HepG2 (cell line): ENCODE data around the gene TBX6. TPM values are rescaled to one million over a fixed set of nuclear protein-coding genes. Genes with fewer than 3 reads are reported as not detected.

Experiments used
- BHLHE40 ChIP-seq: IDR thresholded peaks from 2 replicates; pipeline ENCODE4 v1.6.1; 2011; ENCODE audit warnings: low read length, improper control_type of control experiment
- FOXK1 ChIP-seq: sonication (generic); formaldehyde crosslinking; IDR thresholded peaks from 2 replicates; pipeline ENCODE4 v1.4.0; 2020; ENCODE audit warnings: low read depth, missing genetic modification reagents, borderline replicate concordance
- HNRNPL ChIP-seq: fragments of 200-400 bp; formaldehyde crosslinking; IDR thresholded peaks from 2 replicates; pipeline ENCODE4 v1.6.1; 2017; ENCODE audit warnings: mild to moderate bottlenecking, low read depth, low read length
- ISX ChIP-seq: sonication (generic); formaldehyde crosslinking; conservative IDR thresholded peaks from 2 replicates; pipeline ENCODE4 v1.5.0; 2020; ENCODE audit warnings: missing genetic modification reagents
- KLF12 ChIP-seq: sonication (generic); formaldehyde crosslinking; IDR thresholded peaks from 2 replicates; pipeline ENCODE4 v1.4.0; 2020; ENCODE audit warnings: missing genetic modification reagents, borderline replicate concordance
- KLF13 ChIP-seq: sonication (generic); formaldehyde crosslinking; IDR thresholded peaks from 2 replicates; pipeline ENCODE4 v1.4.0; 2020; ENCODE audit warnings: mild to moderate bottlenecking, missing genetic modification reagents
- MIXL1 ChIP-seq: IDR thresholded peaks from 2 replicates; pipeline ENCODE4 v1.6.1; 2016
- NONO ChIP-seq, 2 experiments: fragments of 450-650 bp in 1 of 2; sonication (generic) in 1 of 2; formaldehyde crosslinking in 1 of 2; IDR thresholded peaks in 1 of 2; conservative IDR thresholded peaks in 1 of 2; 2 replicates each; pipeline versions ENCODE4 v1.6.1 to v1.8.0; 2017 to 2022; ENCODE audit warnings: mild to moderate bottlenecking in 1 of 2, missing genetic modification reagents in 1 of 2, moderate library complexity in 1 of 2
- TAF1 ChIP-seq: sonication (generic); formaldehyde crosslinking; IDR thresholded peaks from 2 replicates; pipeline ENCODE4 v1.4.0; 2020; ENCODE audit warnings: missing genetic modification reagents
- TBX2 ChIP-seq: sonication (generic); formaldehyde crosslinking; IDR thresholded peaks from 2 replicates; pipeline ENCODE4 v1.5.0; 2020; ENCODE audit warnings: missing genetic modification reagents, mild to moderate bottlenecking, borderline replicate concordance
- ZNF543 ChIP-seq: sonication (generic); formaldehyde crosslinking; IDR thresholded peaks from 2 replicates; pipeline ENCODE4 v1.4.0; 2020; ENCODE audit warnings: mild to moderate bottlenecking, missing genetic modification reagents
- ZNF839 ChIP-seq: sonication (generic); formaldehyde crosslinking; IDR thresholded peaks from 2 replicates; pipeline ENCODE4 v1.4.0; 2020; ENCODE audit warnings: missing genetic modification reagents, mild to moderate bottlenecking, borderline replicate concordance
- polyA plus RNA-seq, 8 experiments: library from polyadenylated mRNA; depleted of rRNA in 3 of 8; stranded (reverse) in 7 of 8; unstranded in 1 of 8; fragments of >200 nt; fragmentation: Illumina TruSeq in 4 of 8; extraction: Trizol in 4 of 8; gene quantifications; 2 replicates each; pipeline versions ENCODE4 v1.2.1 to v1.2.3, GENCODE V29; 2011 to 2016; ENCODE audit warnings: low read depth in 4 of 8, missing spikeins in 1 of 8, mixed read lengths in 1 of 8; ENCODE audit not compliant: insufficient read depth in 1 of 8
- total RNA-seq, 5 experiments: library from RNA; depleted of rRNA; stranded (reverse); fragments of >200 nt; fragmentation: Illumina TruSeq; extraction: Trizol; gene quantifications; 2 replicates each; pipeline ENCODE4 v1.2.3, GENCODE V29; 2016; ENCODE audit warnings: low read depth in 1 of 5
- TF ChIP-seq, protein P1 (sequence below): sonication (generic); formaldehyde crosslinking; IDR thresholded peaks from 2 replicates; pipeline ENCODE4 v1.4.0; 2020; ENCODE audit warnings: missing genetic modification reagents, mild to moderate bottlenecking, borderline replicate concordance
- TF ChIP-seq, protein P2 (sequence below): sonication (generic); formaldehyde crosslinking; IDR thresholded peaks from 2 replicates; pipeline ENCODE4 v1.4.0; 2020; ENCODE audit warnings: low read depth, mild to moderate bottlenecking, missing genetic modification reagents
- TF ChIP-seq, protein P3 (sequence below): sonication (generic); formaldehyde crosslinking; IDR thresholded peaks from 2 replicates; pipeline ENCODE4 v1.9.0; 2021; ENCODE audit warnings: missing genetic modification reagents, borderline replicate concordance
- TF ChIP-seq, protein P4 (sequence below): sonication (generic); formaldehyde crosslinking; IDR thresholded peaks from 2 replicates; pipeline ENCODE4 v1.4.0; 2020; ENCODE audit warnings: mild to moderate bottlenecking, missing genetic modification reagents, borderline replicate concordance
- TF ChIP-seq, protein P5 (sequence below): sonication (generic); formaldehyde crosslinking; IDR thresholded peaks from 2 replicates; pipeline ENCODE4 v1.4.0; 2020; ENCODE audit warnings: mild to moderate bottlenecking, low read depth, missing genetic modification reagents

TBX6 gene
- total and polyA plus RNA-seq, 2 of the 13 experiments (the other 11 are each of a cell fraction or from before 2014, with no cell fraction given) = 0.24 to 0.42 TPM

DNA sequence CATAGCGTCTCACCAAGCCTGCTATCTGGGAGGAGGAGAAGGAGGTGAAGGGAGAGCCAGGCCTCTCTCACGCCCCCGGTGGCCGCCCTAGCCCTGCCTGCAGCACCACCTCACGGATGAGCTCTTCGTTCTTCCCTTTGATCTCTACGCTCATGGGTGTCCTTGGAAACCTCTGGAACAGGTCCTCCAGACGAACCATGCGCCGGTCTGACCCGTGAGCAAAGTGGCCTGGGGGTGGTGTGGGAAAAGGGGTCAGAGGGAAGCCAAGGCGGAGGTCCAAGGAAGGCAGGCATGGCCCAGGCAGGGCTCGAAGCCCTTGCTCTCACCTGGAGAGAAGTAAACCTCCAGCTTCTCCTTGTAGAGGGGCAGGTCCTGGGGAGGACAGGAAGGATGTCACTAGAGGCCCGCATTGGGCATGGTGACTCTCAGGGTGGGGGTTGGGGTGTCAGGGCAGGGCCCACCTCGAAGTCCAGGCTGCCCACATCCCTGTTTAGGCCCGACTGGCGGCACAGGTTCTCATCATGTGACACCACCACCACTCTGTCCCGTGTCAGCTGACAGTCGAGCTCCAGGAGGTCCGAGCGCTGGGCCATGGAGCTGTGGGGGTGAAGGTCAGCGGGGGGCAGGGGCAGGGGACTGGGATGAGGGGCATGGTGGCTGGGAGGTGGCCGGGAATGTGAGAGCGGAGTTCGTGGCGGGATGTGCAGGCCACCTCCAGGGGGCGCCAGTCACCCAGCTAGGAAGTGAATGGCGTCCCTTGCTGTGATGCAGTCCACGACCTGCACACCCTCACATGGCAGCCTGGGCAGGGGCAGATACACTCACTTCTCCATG is 20.7 kb upstream of the TBX6 start (continued):
- TF ChIP-seq, protein P1, sequence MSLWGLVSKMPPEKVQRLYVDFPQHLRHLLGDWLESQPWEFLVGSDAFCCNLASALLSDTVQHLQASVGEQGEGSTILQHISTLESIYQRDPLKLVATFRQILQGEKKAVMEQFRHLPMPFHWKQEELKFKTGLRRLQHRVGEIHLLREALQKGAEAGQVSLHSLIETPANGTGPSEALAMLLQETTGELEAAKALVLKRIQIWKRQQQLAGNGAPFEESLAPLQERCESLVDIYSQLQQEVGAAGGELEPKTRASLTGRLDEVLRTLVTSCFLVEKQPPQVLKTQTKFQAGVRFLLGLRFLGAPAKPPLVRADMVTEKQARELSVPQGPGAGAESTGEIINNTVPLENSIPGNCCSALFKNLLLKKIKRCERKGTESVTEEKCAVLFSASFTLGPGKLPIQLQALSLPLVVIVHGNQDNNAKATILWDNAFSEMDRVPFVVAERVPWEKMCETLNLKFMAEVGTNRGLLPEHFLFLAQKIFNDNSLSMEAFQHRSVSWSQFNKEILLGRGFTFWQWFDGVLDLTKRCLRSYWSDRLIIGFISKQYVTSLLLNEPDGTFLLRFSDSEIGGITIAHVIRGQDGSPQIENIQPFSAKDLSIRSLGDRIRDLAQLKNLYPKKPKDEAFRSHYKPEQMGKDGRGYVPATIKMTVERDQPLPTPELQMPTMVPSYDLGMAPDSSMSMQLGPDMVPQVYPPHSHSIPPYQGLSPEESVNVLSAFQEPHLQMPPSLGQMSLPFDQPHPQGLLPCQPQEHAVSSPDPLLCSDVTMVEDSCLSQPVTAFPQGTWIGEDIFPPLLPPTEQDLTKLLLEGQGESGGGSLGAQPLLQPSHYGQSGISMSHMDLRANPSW (CRISPR knock-in tag) = peak; percentile 82; the same call in 1 of the 2 replicates
- no peak for TF ChIP-seq FOXK1 (CRISPR knock-in tag)
- TF ChIP-seq ISX (CRISPR knock-in tag) = no peak
- peak; percentile 46; the same call in 1 of the 2 replicates for TF ChIP-seq KLF12 (CRISPR knock-in tag)
- TF ChIP-seq, protein P2, sequence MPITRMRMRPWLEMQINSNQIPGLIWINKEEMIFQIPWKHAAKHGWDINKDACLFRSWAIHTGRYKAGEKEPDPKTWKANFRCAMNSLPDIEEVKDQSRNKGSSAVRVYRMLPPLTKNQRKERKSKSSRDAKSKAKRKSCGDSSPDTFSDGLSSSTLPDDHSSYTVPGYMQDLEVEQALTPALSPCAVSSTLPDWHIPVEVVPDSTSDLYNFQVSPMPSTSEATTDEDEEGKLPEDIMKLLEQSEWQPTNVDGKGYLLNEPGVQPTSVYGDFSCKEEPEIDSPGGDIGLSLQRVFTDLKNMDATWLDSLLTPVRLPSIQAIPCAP = no peak
- TF ChIP-seq BHLHE40 = peak; percentile 73
- no peak for TF ChIP-seq NONO (IDR thresholded peaks at IDR 0.05)
- TF ChIP-seq NONO (CRISPR knock-in tag; conservative IDR thresholded peaks at IDR 0.05) = peak; percentile 90
- TF ChIP-seq, protein P3, sequence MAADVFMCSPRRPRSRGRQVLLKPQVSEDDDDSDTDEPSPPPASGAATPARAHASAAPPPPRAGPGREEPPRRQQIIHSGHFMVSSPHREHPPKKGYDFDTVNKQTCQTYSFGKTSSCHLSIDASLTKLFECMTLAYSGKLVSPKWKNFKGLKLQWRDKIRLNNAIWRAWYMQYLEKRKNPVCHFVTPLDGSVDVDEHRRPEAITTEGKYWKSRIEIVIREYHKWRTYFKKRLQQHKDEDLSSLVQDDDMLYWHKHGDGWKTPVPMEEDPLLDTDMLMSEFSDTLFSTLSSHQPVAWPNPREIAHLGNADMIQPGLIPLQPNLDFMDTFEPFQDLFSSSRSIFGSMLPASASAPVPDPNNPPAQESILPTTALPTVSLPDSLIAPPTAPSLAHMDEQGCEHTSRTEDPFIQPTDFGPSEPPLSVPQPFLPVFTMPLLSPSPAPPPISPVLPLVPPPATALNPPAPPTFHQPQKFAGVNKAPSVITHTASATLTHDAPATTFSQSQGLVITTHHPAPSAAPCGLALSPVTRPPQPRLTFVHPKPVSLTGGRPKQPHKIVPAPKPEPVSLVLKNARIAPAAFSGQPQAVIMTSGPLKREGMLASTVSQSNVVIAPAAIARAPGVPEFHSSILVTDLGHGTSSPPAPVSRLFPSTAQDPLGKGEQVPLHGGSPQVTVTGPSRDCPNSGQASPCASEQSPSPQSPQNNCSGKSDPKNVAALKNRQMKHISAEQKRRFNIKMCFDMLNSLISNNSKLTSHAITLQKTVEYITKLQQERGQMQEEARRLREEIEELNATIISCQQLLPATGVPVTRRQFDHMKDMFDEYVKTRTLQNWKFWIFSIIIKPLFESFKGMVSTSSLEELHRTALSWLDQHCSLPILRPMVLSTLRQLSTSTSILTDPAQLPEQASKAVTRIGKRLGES = no peak
- TF ChIP-seq TBX2 (CRISPR knock-in tag) = peak; percentile 59; the same call in 1 of the 2 replicates
- TF ChIP-seq, protein P4, sequence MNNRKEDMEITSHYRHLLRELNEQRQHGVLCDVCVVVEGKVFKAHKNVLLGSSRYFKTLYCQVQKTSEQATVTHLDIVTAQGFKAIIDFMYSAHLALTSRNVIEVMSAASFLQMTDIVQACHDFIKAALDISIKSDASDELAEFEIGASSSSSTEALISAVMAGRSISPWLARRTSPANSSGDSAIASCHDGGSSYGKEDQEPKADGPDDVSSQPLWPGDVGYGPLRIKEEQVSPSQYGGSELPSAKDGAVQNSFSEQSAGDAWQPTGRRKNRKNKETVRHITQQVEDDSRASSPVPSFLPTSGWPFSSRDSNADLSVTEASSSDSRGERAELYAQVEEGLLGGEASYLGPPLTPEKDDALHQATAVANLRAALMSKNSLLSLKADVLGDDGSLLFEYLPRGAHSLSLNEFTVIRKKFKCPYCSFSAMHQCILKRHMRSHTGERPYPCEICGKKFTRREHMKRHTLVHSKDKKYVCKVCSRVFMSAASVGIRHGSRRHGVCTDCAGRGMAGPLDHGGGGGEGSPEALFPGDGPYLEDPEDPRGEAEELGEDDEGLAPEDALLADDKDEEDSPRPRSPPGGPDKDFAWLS (CRISPR knock-in tag) = 0 out of 2 replicates have a peak, but pooled peaks have one; percentile 69
- TF ChIP-seq, protein P5, sequence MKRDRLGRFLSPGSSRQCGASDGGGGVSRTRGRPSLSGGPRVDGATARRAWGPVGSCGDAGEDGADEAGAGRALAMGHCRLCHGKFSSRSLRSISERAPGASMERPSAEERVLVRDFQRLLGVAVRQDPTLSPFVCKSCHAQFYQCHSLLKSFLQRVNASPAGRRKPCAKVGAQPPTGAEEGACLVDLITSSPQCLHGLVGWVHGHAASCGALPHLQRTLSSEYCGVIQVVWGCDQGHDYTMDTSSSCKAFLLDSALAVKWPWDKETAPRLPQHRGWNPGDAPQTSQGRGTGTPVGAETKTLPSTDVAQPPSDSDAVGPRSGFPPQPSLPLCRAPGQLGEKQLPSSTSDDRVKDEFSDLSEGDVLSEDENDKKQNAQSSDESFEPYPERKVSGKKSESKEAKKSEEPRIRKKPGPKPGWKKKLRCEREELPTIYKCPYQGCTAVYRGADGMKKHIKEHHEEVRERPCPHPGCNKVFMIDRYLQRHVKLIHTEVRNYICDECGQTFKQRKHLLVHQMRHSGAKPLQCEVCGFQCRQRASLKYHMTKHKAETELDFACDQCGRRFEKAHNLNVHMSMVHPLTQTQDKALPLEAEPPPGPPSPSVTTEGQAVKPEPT (CRISPR knock-in tag) = peak; percentile 88
- TF ChIP-seq TAF1 (CRISPR knock-in tag) = no peak
- TF ChIP-seq ZNF543 (CRISPR knock-in tag) = peak; percentile 46; the same call in 1 of the 2 replicates
- TF ChIP-seq MIXL1 (CRISPR knock-in tag) = no peak
- TF ChIP-seq ZNF839 (CRISPR knock-in tag) = 0 out of 2 replicates have a peak, but pooled peaks have one; percentile 83
- TF ChIP-seq KLF13 (CRISPR knock-in tag) = no peak; the same call in 1 of the 2 replicates
- peak; percentile 74 for TF ChIP-seq HNRNPL
